ENCODE data around the gene PPP1R13B.

Gene PPP1R13B

DNA sequence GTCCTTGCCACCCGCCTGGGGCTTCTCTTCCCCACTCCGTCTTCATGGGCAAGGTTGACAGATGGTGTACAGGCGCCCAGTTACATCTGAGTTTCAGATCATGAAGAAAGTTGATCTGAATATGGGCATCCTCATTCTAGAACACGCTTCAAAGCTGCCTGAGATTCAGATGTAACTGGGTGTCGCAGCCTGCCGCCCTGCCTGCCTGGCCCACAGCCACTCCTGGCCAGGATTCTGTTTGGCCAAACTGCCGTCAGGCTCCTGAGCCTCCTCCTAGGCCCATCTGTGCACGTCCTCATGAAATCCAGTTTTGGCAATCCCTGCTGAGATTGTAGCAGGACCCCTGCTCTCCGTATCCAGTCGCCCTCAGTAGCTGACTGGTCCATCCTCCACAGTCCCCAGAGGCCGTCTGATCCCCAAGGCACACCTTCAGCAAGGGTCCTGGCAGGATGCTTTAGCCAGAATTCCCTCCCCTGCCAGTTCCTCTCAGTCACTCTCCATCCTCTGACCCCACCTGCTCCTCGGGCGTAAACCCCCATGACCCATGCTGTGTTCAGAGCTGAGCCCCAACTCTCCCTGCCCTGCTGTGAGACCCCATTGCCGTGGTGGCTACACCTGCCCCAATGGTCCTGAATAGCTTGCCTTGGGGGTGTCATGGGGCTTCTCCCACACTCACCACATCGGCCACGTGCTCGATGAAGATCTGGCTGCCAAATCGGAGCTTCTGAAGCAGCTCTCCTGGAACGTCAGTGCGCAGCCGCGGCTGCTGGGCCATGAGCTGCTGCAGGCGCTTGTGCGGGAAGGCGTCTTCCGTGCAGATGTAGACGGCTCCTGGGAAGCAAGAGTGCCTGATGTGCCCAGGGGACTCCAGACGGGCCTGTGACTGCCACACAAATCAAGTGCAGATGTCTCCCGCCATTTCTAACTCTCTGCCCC is 144.6 kb downstream of the PPP1R13B start:
- TF ChIP-seq, protein P1, sequence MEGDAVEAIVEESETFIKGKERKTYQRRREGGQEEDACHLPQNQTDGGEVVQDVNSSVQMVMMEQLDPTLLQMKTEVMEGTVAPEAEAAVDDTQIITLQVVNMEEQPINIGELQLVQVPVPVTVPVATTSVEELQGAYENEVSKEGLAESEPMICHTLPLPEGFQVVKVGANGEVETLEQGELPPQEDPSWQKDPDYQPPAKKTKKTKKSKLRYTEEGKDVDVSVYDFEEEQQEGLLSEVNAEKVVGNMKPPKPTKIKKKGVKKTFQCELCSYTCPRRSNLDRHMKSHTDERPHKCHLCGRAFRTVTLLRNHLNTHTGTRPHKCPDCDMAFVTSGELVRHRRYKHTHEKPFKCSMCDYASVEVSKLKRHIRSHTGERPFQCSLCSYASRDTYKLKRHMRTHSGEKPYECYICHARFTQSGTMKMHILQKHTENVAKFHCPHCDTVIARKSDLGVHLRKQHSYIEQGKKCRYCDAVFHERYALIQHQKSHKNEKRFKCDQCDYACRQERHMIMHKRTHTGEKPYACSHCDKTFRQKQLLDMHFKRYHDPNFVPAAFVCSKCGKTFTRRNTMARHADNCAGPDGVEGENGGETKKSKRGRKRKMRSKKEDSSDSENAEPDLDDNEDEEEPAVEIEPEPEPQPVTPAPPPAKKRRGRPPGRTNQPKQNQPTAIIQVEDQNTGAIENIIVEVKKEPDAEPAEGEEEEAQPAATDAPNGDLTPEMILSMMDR (IDR thresholded peaks at IDR 0.05; ENCODE audit: low read depth, low read length), result no peak
- peak; percentile 74 for DNase-seq
- Histone ChIP-seq H3K4me3 (ENCODE audit: low read depth, low read length) (no peak overlapping the region), H3K36me3 (peaks cover 96% of the 10 kb centered on the region), H3K27me3 (no peaks in the 10 kb centered on the region), H3K9me3 (no peaks in the 10 kb centered on the region), H3K4me1 (peaks cover 50% of the 10 kb centered on the region)

DNA sequence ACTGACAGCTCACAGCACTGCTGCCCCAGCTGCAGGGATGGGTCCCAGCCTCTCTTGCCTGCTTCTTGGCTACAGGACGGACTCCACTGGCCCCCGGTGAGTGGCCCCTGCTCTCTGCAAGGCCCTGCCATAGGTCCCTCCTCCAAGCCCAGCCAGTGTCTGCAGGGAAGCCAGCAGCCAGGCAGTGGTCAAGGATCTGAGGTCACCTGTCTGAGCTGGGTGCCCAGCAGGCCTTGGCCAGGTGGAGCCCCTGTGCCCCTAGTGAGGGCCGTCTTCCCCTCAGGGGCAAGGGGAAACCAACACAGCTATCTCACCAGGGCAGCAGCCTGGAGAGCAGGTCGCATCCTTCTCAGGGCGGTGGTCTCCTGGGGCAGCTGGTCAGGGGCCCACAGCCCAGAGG is 145.3 kb downstream of the PPP1R13B start:
- H3K27me3 ChIP-seq, result no peaks in the 10 kb centered on the region
- H3K9me3 ChIP-seq, result no peaks in the 10 kb centered on the region
- H3K4me3 ChIP-seq (ENCODE audit: low read depth, low read length), result no peak overlapping the region
- TF ChIP-seq, protein P1 (IDR thresholded peaks at IDR 0.05; ENCODE audit: low read depth, low read length), result no peak
- H3K4me1 ChIP-seq, result peaks cover 51% of the 10 kb centered on the region
- no peak for DNase-seq
- peaks cover 94% of the 10 kb centered on the region for H3K36me3 ChIP-seq

DNA sequence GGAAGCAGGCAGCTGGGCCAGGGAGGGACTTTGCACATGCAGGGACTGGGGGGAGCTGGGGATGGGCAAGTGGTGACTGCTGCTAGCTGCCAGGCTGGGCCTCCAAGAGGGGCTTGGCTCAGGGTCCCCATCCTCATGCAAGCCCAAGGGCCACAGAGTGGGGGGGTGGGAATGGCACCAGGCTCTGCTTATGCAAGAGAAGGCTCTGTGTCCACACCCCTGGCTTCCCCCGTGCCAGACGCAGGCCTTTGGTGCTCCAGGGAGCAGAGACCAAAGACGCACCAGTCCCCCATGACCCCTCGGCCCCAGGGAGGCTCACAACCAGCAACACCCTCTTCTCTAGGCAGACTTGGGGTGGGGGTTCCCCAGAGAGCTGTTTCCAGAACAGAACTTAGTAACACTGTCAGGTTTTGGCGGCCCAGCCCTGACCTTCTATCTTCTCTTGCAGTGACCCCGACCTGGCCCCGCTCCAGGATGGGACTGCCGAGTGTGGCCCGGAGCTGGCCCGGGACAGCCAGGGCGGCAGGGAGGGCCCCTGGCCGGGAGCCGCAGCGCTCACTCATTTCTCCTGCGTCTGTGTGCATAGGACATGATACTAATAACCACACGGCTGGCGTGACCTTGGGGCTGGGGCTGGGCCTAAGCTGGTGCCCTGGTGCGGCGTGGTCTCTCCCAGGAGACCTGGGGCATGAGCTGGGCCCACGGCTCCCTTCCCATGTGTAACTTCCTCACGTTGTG is 146.5 kb downstream of the PPP1R13B start:
- peak; percentile 24 for DNase-seq
- Histone ChIP-seq H3K4me1 (peaks cover 62% of the 10 kb centered on the region), H3K4me3 (ENCODE audit: low read depth, low read length) (no peak overlapping the region), H3K9me3 (no peaks in the 10 kb centered on the region), H3K36me3 (peaks cover 87% of the 10 kb centered on the region), H3K27me3 (no peaks in the 10 kb centered on the region)
- TF ChIP-seq, protein P1 (IDR thresholded peaks at IDR 0.05; ENCODE audit: low read depth, low read length), result no peak

DNA sequence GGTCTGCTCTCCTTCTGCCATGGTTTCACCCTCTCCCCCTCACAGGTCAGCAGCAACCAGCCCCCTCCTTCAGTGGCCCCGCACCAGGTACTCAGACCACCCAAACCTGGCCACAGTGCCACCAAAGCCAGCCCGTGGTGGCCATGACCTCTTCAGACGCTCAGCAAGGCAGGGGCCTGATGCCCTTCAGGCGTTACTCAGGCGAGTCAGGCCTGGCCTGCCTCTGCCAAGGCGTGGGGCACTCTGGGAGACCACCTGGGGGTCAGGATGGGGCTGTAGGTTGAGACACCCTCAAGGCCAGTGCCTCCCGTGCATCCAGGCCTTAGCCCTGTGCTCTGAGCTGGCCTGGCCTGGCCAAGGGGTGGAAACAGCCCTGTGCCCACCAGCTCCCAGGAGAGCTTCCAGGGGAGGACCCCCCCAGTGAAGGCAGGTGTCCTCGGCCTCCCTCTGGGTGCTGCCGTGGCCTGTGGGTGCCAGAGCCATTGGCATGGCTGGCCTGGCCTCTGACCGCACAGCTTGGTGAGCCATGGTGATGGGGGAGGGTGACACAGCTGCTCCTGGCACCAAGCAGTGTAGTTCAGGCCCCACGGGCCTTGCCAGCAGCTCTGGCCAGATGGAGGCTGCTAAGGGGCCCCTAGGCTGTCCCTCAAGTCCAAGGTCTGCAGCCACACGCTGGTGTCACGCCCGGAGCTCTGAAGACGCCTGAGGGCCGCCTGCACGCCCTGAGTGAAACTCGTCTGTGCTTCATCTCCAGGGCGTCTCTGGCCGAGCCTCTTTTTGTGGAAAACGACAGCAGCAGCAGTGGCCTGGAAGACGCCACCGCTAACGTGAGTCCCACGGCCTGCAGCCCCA is 147.2 kb downstream of the PPP1R13B start:
- peaks cover 66% of the 10 kb centered on the region for H3K4me1 ChIP-seq
- H3K9me3 ChIP-seq, result no peaks in the 10 kb centered on the region
- H3K36me3 ChIP-seq, result peaks cover 80% of the 10 kb centered on the region
- peak; percentile 64 for DNase-seq
- no peak overlapping the region for H3K4me3 ChIP-seq (ENCODE audit: low read depth, low read length)
- no peaks in the 10 kb centered on the region for H3K27me3 ChIP-seq
- TF ChIP-seq, protein P1 (IDR thresholded peaks at IDR 0.05; ENCODE audit: low read depth, low read length), result no peak

DNA sequence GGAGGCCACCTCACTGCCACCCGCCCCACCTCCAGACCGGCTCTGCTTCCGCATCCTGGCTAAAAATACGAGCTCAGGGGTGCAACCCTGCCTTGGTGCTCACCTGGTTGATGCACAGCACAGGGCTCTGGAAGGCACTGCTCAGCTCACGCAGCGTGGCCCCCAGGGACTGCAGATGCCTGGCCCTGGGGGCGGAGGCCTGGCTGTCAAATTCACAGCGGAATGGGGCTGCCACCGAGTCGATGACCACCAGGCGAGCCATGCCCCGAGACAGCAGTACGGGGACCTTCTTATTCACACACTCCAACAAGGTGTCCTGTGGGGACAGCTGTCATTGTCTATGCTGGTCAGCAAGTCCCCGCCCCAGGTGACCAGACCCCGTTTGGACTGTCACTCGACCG is 148.1 kb downstream of the PPP1R13B start:
- Histone ChIP-seq H3K36me3 (peaks cover 76% of the 10 kb centered on the region), H3K9me3 (no peaks in the 10 kb centered on the region), H3K27me3 (no peaks in the 10 kb centered on the region), H3K4me1 (peaks cover 70% of the 10 kb centered on the region), H3K4me3 (ENCODE audit: low read depth, low read length) (no peak overlapping the region)
- DNase-seq, result peak; percentile 63
- TF ChIP-seq, protein P1 (IDR thresholded peaks at IDR 0.05; ENCODE audit: low read depth, low read length), result no peak

Data from BE2C (cell line).